GM18870 (cell line): Measurements from ENCODE around the gene EFNA3.

Experiments used
- ATAC-seq: cut with Tn5 transposase; IDR thresholded peaks from one replicate; pipeline ENCODE4 v1.9.1; 2021; ENCODE audit warnings: moderate library complexity; ENCODE audit not compliant: unreplicated experiment

EFNA3 gene

GRCh38 chr1:155130272-155131006, 51.8 kb downstream of the EFNA3 start:
- ATAC-seq: no peak

- no peak for ATAC-seq
Observed at GRCh38 chr1:155131285-155131684, 52.6 kb downstream of the EFNA3 start.

- ATAC-seq: no peak
Observed at GRCh38 chr1:155131856-155132255, 53.2 kb downstream of the EFNA3 start.

GRCh38 chr1:155133799-155134281, 55.2 kb downstream of the EFNA3 start:
- no peak for ATAC-seq

- ATAC-seq: no peak
Observed at GRCh38 chr1:155134322-155134721, 55.7 kb downstream of the EFNA3 start.

- no peak for ATAC-seq
Observed at GRCh38 chr1:155134880-155135414, 56.3 kb downstream of the EFNA3 start.

- peak; percentile 42 for ATAC-seq
Observed at GRCh38 chr1:155135415-155136028, 56.9 kb downstream of the EFNA3 start, which contains the start of gene SLC50A1. Gene SLC50A1, plus strand, starts transcription at chr1:155135852. Its CDS starts 60 bp downstream, at chr1:155135912.

- ATAC-seq: no peak
Observed at GRCh38 chr1:155136748-155137147, 58.1 kb downstream of the EFNA3 start.
